Erythroblast (primary cell): ENCODE measurements around the gene WT1.

Experiments
- GATA1 ChIP-seq: IDR thresholded peaks from 2 replicates; pipeline ENCODE4 v1.6.1; 2011; ENCODE audit warnings: low read depth, mild to moderate bottlenecking, control low read depth, low read length, moderate library complexity
- POLR2A ChIP-seq: IDR thresholded peaks from 2 replicates; pipeline ENCODE4 v1.6.1; 2011; ENCODE audit warnings: mild to moderate bottlenecking, low read length

DNA sequence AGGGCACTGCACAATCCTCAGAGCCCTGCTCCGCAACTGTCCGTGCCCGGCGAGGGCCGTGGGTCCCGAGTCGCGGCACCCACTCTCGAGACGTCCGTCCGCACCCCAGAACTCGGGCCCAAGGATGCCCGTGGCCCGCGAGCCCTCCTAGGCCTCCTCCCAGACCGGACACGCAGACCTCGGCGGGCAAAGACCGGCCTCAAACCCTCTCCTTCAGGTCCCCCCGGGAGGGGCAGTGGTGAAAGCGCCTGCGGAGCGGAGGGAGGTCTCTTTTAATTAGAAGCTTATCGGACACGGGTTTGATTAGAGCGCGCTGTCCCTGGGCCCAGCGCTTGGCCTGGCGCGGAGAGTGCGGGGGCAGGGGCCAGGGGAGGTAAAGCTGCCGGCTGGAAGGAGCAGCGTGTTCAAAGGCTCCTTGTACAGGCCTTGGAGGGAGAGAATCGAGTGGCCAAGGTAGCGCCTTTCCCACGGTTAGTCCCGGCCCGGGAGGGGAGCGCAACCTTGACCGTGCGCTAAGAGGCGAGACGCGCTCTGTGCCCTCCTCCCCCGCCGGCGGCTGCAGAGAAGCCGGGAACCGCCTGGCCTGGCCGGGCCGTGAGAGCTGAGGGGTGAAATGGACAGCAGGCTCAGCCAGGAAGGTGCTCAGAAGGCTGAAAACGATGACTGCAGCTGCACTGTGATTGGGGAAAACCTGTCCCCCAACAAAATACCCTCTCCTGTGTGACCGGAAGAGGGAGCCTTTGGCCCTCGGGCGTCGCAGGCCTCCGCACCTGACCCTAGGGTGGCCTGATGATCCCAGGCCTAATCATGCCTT lies 4.6 kb downstream of the WT1 start:
- no peak for TF ChIP-seq POLR2A
- no peak for TF ChIP-seq GATA1
